Measurements from ENCODE around the gene MARCHF5. TPM values are rescaled to one million over a fixed set of nuclear protein-coding genes. Genes with fewer than 3 reads are reported as not detected.

The MARCHF5 gene
- total and polyA plus RNA-seq, 2 donors (not counting 1 experiment from before 2014, with no cell fraction given) = 7.2 to 25.9 TPM

- WGBS (ENCODE audit: insufficient coverage) = no CpG with 5 or more reads among the region's 2 CpGs
- POLR2A ChIA-PET = no interaction called here
- CTCF ChIA-PET = no interaction called here
These were observed 93.8 kb downstream of the MARCHF5 start for GRCh38 chr10:92384741-92385140.

GRCh38 chr10:92385831-92386230 lies 94.9 kb downstream of the MARCHF5 start:
- Histone ChIP-seq H2AFZ (ENCODE audit: insufficient read depth, low read depth, low read length, poor library complexity, severe bottlenecking) (no peak overlapping the region), H4K20me1 (ENCODE audit: control insufficient read depth, insufficient read depth, low read length, poor library complexity, severe bottlenecking) (no peaks in the 10 kb centered on the region), H3K27ac (ENCODE audit: low read length in 2 of 2) (no peak overlapping the region), H3K9ac (ENCODE audit: low read length) (no peak overlapping the region), H3K4me1 (ENCODE audit: control insufficient read depth in 2 of 2, insufficient read depth in 2 of 2, low read length in 2 of 2) (no peaks in the 10 kb centered on the region), H3K27me3 (replicated peaks in 1 of 4; ENCODE audit: control extremely low read depth in 1 of 4, control insufficient read depth in 3 of 4, insufficient read depth in 4 of 4, low read length in 3 of 4) (peaks cover 0 to 4% (median 1%) of the 10 kb centered on the region in 4 experiments), H3K4me3 (ENCODE audit: control extremely low read depth in 1 of 5, extremely low read depth in 1 of 5, insufficient read depth in 1 of 5, low read depth in 2 of 5, low read length in 4 of 5) (no peak overlapping the region), H3K4me2 (replicated peaks; ENCODE audit: low read depth, low read length, poor library complexity, severe bottlenecking) (no peak overlapping the region), H3K36me3 (replicated peaks in 1 of 2; ENCODE audit: control extremely low read depth in 1 of 2, control insufficient read depth in 1 of 2, extremely low read depth in 1 of 2, insufficient read depth in 2 of 2, low read length in 1 of 2) (no peaks in the 10 kb centered on the region), H3K9me3 (ENCODE audit: control extremely low read depth in 1 of 3, control insufficient read depth in 2 of 3, insufficient read depth in 1 of 3, low read length in 2 of 3) (no peaks in the 10 kb centered on the region), H3K79me2 (ENCODE audit: control insufficient read depth, insufficient read depth, low read length) (no peaks in the 10 kb centered on the region)
- Mint-ChIP-seq H3K27me3 (peaks cover 29% of the 10 kb centered on the region), H3K27ac (no peak overlapping the region), H3K4me3 (no peak overlapping the region), H3K4me1 (no peaks in the 10 kb centered on the region), H3K9me3 (ENCODE audit: insufficient read depth) (no peaks in the 10 kb centered on the region)
- ATAC-seq (ENCODE audit: low read depth) (no peak), DNase-seq (no peak)
- intact Hi-C loops (cut with micrococcal nuclease) = no loop called here
- ChIA-PET CTCF (no interaction called here), POLR2A (no interaction called here)
- TF ChIP-seq EZH2 (IDR thresholded peaks at IDR 0.05; ENCODE audit: borderline replicate concordance, insufficient read depth, low read depth, low read length, poor library complexity, severe bottlenecking) (no peak), CTCF (IDR thresholded peaks at IDR 0.05) (no peak)
- WGBS (ENCODE audit: insufficient coverage) = no CpG with 5 or more reads among the region's 2 CpGs

More at GRCh38 chr10:92384741-92385140, 93.8 kb downstream of the MARCHF5 start:
- DNase-seq = no peak
- intact Hi-C loops (cut with micrococcal nuclease) = no loop called here
- TF ChIP-seq CTCF (IDR thresholded peaks at IDR 0.05) (no peak), EZH2 (IDR thresholded peaks at IDR 0.05; ENCODE audit: borderline replicate concordance, insufficient read depth, low read depth, low read length, poor library complexity, severe bottlenecking) (no peak)
- Histone ChIP-seq H3K4me2 (replicated peaks; ENCODE audit: low read depth, low read length, poor library complexity, severe bottlenecking) (no peak overlapping the region), H3K79me2 (ENCODE audit: control insufficient read depth, insufficient read depth, low read length) (no peaks in the 10 kb centered on the region), H3K9ac (ENCODE audit: low read length) (no peak overlapping the region), H3K27ac (ENCODE audit: low read length in 2 of 2) (no peak overlapping the region), H3K4me1 (ENCODE audit: control insufficient read depth in 2 of 2, insufficient read depth in 2 of 2, low read length in 2 of 2) (no peaks in the 10 kb centered on the region), H3K9me3 (ENCODE audit: control extremely low read depth in 1 of 3, control insufficient read depth in 2 of 3, insufficient read depth in 1 of 3, low read length in 2 of 3) (no peaks in the 10 kb centered on the region), H3K27me3 (replicated peaks in 1 of 4; ENCODE audit: control extremely low read depth in 1 of 4, control insufficient read depth in 3 of 4, insufficient read depth in 4 of 4, low read length in 3 of 4) (peaks cover 0 to 4% (median 1%) of the 10 kb centered on the region in 4 experiments), H3K36me3 (replicated peaks in 1 of 2; ENCODE audit: control extremely low read depth in 1 of 2, control insufficient read depth in 1 of 2, extremely low read depth in 1 of 2, insufficient read depth in 2 of 2, low read length in 1 of 2) (no peaks in the 10 kb centered on the region), H2AFZ (ENCODE audit: insufficient read depth, low read depth, low read length, poor library complexity, severe bottlenecking) (no peak overlapping the region), H3K4me3 (ENCODE audit: control extremely low read depth in 1 of 5, extremely low read depth in 1 of 5, insufficient read depth in 1 of 5, low read depth in 2 of 5, low read length in 4 of 5) (no peak overlapping the region), H4K20me1 (ENCODE audit: control insufficient read depth, insufficient read depth, low read length, poor library complexity, severe bottlenecking) (no peaks in the 10 kb centered on the region)
- Mint-ChIP-seq H3K4me3 (no peak overlapping the region), H3K4me1 (no peaks in the 10 kb centered on the region), H3K27me3 (peaks cover 31% of the 10 kb centered on the region), H3K27ac (no peak overlapping the region), H3K9me3 (ENCODE audit: insufficient read depth) (no peaks in the 10 kb centered on the region)
- no peak for ATAC-seq (ENCODE audit: low read depth)
